ENCODE results near the gene LAMTOR4.

- TF ChIP-seq REST (IDR thresholded peaks at IDR 0.05; ENCODE audit: insufficient replicate concordance, low read depth) (no peak), CTCF (IDR thresholded peaks at IDR 0.05; ENCODE audit: insufficient read depth, low read length) (peak; percentile 94), POLR2AphosphoS5 (IDR thresholded peaks at IDR 0.05; ENCODE audit: low read depth) (no peak), SPI1 (IDR thresholded peaks at IDR 0.05; ENCODE audit: borderline replicate concordance, low read depth) (no peak), GABPA (IDR thresholded peaks at IDR 0.05; ENCODE audit: low read depth) (no peak)
Measured at GRCh38 chr7:100132697-100133151, 16.0 kb upstream of the LAMTOR4 start.

Data from HL-60 (cell line).